ENCODE measurements around the gene ZBTB45. TPM values are rescaled to one million over a fixed set of nuclear protein-coding genes. Genes with fewer than 3 reads are reported as not detected.
A peak's percentile ranks its signal among the peaks of the same experiment; 100 is the strongest.

Gene ZBTB45
- total RNA-seq, 1 donor from 2014 or later, result 22.2 TPM

DNA sequence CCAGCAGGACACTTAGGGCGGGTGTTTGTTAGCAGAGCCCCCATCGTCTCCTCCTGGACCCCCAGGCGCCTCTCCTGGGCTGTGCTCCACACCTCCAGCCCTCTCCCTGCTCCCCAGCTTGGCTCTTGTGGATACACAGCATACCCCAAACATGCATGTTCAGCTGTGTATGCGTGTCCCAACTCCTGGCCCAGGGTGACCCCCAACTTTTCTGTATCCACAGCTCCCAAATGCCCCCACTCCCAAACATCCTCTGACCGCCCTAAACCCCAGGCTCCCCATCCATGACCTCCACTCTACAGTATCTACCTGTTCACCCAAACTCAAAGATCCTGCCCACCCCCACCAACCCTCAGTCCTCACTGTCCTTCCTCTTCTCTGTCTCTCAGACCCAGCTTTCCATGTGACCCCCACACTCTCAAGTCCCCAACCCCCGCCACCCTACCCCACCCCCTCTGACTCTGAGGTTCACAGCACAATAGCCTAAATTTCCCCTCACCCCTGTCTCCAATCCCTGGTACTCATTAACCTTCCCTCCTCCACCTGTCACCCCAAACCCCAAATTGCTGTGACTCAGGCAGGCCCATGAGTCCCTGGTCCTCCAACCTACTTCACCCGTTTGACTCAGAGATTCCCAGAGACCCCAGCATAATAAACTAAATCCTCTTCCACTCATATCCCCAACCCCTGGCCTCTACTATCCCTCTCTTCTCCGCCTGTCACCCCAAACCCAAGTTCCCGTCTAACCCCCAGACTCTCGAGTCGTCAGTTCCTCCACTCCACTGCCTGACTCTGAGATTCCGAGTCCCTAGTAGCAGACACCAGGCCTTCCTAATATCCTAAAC, 37.8 kb upstream of the ZBTB45 start:
- peaks cover 25% of the 10 kb centered on the region for H3K27me3 Mint-ChIP-seq (ENCODE audit: unreplicated experiment)

DNA sequence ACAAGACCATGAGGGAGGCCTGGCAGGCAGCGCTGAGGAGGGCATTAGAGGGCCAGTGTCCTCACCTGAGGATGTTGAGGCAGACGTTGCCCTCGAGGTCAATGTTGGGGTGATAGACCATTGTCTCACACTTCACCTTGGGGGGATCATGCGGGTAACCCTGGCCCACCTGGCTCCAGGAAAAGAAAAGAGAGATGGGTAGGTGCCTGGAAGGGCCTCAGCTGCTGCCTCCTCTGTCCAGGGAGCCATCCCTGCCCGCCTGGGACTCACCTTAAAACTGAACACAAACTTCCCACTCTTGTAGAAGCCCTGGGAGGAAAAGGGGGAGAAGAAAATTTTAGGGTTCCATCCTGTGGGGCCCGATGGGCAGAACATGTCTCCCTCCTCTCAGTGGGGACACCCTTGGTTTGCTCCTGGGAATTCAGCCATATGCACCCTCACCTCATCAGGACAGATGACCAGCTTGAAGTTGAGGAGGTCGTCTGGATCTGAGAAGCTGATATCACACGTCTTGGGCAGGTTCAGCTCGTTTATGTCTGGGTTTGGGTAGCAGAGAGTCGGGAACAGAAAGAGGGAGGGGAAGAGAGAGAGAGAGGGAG, 37.1 kb upstream of the ZBTB45 start:
- peaks cover 25% of the 10 kb centered on the region for H3K27me3 Mint-ChIP-seq (ENCODE audit: unreplicated experiment)
- peaks cover 41% of the 10 kb centered on the region for H3K36me3 Mint-ChIP-seq (ENCODE audit: low read depth, unreplicated experiment)
- peak overlapping the region; percentile 70 for H3K27ac Mint-ChIP-seq (ENCODE audit: unreplicated experiment)
- TF ChIP-seq, protein P1, sequence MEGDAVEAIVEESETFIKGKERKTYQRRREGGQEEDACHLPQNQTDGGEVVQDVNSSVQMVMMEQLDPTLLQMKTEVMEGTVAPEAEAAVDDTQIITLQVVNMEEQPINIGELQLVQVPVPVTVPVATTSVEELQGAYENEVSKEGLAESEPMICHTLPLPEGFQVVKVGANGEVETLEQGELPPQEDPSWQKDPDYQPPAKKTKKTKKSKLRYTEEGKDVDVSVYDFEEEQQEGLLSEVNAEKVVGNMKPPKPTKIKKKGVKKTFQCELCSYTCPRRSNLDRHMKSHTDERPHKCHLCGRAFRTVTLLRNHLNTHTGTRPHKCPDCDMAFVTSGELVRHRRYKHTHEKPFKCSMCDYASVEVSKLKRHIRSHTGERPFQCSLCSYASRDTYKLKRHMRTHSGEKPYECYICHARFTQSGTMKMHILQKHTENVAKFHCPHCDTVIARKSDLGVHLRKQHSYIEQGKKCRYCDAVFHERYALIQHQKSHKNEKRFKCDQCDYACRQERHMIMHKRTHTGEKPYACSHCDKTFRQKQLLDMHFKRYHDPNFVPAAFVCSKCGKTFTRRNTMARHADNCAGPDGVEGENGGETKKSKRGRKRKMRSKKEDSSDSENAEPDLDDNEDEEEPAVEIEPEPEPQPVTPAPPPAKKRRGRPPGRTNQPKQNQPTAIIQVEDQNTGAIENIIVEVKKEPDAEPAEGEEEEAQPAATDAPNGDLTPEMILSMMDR (IDR thresholded peaks at IDR 0.05; ENCODE audit: unreplicated experiment), result no peak
- H3K9me3 Mint-ChIP-seq (ENCODE audit: unreplicated experiment), result no peaks in the 10 kb centered on the region
- peak overlapping the region; percentile 98 for H3K4me3 Mint-ChIP-seq (ENCODE audit: unreplicated experiment)
- peaks cover 34% of the 10 kb centered on the region for H3K4me1 Mint-ChIP-seq (ENCODE audit: unreplicated experiment)
- DNase-seq (ENCODE audit: low spot score), result no peak

More for the DNA sequence above, 37.8 kb upstream of the ZBTB45 start:
- H3K9me3 Mint-ChIP-seq (ENCODE audit: unreplicated experiment), result no peaks in the 10 kb centered on the region
- H3K4me3 Mint-ChIP-seq (ENCODE audit: unreplicated experiment), result peak overlapping the region; percentile 98
- DNase-seq (ENCODE audit: low spot score), result no peak
- H3K36me3 Mint-ChIP-seq (ENCODE audit: low read depth, unreplicated experiment), result peaks cover 35% of the 10 kb centered on the region
- H3K4me1 Mint-ChIP-seq (ENCODE audit: unreplicated experiment), result peaks cover 34% of the 10 kb centered on the region
- TF ChIP-seq, protein P1 (IDR thresholded peaks at IDR 0.05; ENCODE audit: unreplicated experiment), result no peak
- peak overlapping the region; percentile 89 for H3K27ac Mint-ChIP-seq (ENCODE audit: unreplicated experiment)

- H3K4me1 Mint-ChIP-seq (ENCODE audit: unreplicated experiment), result peaks cover 34% of the 10 kb centered on the region
- H3K27ac Mint-ChIP-seq (ENCODE audit: unreplicated experiment), result peak overlapping the region; percentile 70
- peak overlapping the region; percentile 98 for H3K4me3 Mint-ChIP-seq (ENCODE audit: unreplicated experiment)
- peaks cover 42% of the 10 kb centered on the region for H3K36me3 Mint-ChIP-seq (ENCODE audit: low read depth, unreplicated experiment)
- no peaks in the 10 kb centered on the region for H3K9me3 Mint-ChIP-seq (ENCODE audit: unreplicated experiment)
- peaks cover 25% of the 10 kb centered on the region for H3K27me3 Mint-ChIP-seq (ENCODE audit: unreplicated experiment)
- TF ChIP-seq, protein P1 (IDR thresholded peaks at IDR 0.05; ENCODE audit: unreplicated experiment), result no peak
- no peak for DNase-seq (ENCODE audit: low spot score)
These were observed 36.5 kb upstream of the ZBTB45 start for GRCh38 chr19:58555920-58556621.

GRCh38 chr19:58555369-58555885, 35.8 kb upstream of the ZBTB45 start:
- Mint-ChIP-seq H3K9me3 (ENCODE audit: unreplicated experiment) (no peaks in the 10 kb centered on the region), H3K27me3 (ENCODE audit: unreplicated experiment) (peaks cover 25% of the 10 kb centered on the region), H3K36me3 (ENCODE audit: low read depth, unreplicated experiment) (peaks cover 44% of the 10 kb centered on the region), H3K4me3 (ENCODE audit: unreplicated experiment) (peak overlapping the region; percentile 92), H3K4me1 (ENCODE audit: unreplicated experiment) (peaks cover 33% of the 10 kb centered on the region), H3K27ac (ENCODE audit: unreplicated experiment) (peak overlapping the region; percentile 97)
- no peak for DNase-seq (ENCODE audit: low spot score)
- TF ChIP-seq, protein P1 (IDR thresholded peaks at IDR 0.05; ENCODE audit: unreplicated experiment), result no peak

All from endothelial cell (in vitro differentiated cells).